UCSD-AML1 (cell line): ENCODE measurements around the gene IQGAP2.
A peak's percentile ranks its signal among the peaks of the same experiment; 100 is the strongest.

Source experiments
- DNase-seq: peaks from one replicate; lab custom pipeline; 2025; ENCODE audit not compliant: unreplicated experiment; lab: John Stamatoyannopoulos, UW

Gene IQGAP2

DNA sequence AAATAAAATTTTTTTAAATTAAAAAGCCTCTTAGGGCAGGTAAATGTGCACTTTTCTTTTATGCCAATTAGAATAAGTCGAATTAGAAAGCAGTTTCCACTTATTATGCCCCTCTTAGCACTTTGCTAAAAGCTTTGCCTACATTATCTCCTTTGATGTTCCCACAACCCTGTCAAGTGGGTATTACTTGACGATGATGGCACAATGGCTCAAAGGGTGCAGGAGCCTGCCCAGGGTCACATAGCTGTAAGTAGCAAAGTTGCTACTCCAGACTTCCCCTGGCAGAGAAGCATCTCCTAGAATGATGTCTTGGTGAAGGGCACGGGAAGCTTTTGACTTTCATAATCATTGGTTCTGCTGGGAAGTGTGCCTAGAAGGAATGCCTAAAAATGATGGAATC, 18.4 kb upstream of the IQGAP2 start:
- DNase-seq, result no peak

DNA sequence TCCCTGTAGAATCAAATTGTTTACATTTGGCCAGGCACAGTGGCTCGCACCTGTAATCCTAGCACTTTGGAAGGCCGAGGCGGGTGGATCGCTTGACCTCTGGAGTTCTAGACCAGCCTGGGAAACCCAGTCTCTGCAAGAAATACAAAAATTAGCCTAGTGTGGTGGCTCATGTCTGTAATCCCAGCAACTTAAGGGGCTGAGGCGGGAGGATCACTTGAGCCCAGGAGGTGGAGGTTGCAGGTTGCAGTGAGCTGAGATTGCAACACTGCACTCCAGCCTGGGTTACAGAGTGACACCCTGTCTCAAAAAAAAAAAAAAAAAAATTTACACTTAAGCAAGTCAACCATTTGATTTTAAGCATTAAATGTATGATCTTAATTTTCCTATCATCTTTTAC, 17.5 kb upstream of the IQGAP2 start:
- no peak for DNase-seq

DNA sequence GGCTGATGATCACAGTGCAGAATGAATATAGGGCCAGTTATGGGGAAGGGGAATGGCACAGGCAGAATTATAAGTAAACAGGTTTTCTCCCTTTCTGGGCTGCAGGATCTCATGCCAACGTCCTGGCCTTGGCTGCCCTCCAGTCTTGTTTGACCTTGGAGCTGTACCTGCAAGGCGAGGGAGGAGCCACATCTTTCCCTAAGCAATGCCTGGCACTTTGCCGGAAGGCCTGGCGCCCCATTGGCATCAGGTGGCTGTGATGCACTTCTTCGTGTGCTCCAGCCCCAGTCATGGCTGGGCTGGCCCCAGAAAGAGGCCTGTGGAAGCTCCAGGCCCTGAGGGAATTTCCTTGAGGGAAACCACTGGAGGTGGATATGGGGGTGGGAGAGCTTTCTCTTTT, 16.7 kb upstream of the IQGAP2 start:
- DNase-seq, result no peak

DNA sequence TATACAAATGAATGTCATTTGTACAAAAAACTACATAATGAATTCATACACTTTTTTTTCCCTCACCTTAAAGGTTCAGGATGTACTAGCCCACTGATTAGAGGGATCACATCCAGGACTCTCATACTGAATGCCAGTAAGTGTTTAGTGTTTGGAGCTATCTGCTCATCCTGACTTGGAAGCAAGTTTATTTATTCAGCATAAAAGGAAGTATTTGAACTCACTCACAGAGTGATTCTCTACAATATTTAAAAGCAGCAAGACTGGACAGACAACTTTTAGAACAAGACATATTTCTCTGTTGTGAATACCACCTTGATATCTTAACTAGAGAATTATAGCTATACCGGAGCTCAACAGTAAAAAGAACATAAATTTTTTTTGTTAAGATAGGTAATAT, 14.8 kb upstream of the IQGAP2 start:
- no peak for DNase-seq

DNA sequence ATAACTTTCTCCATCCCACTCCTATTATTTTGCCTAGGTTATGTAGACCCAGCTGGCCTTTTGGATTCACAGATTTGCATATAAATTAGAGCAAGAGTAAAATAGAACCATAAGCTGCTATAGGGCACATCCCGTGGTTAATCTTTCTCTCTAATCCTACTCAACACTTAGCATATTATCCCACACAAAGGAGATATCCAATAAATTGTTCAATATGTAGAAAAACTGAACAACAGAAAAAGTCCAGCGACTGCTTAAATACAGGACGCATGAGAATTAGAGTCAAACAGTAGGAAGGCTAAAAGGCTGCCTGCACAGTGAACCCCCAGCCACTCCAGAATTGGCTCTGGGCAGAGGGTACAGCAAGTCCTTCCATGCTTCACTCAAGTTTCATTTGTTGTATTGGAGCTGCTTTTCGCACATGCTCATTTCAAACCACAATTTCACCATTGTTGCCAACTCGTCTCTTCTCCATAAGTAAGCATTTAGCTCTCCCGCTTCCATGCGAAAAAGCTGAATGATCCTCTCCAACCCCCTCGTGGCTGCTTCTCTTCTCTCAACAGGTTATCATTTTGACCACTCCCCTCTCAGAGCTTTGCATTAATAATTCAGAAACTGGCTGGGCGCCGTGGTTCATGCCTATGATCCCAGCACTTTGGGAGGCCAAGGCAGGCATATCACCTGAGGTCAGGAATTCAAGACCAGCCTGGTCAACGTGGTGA, 14.1 kb upstream of the IQGAP2 start:
- no peak for DNase-seq

DNA sequence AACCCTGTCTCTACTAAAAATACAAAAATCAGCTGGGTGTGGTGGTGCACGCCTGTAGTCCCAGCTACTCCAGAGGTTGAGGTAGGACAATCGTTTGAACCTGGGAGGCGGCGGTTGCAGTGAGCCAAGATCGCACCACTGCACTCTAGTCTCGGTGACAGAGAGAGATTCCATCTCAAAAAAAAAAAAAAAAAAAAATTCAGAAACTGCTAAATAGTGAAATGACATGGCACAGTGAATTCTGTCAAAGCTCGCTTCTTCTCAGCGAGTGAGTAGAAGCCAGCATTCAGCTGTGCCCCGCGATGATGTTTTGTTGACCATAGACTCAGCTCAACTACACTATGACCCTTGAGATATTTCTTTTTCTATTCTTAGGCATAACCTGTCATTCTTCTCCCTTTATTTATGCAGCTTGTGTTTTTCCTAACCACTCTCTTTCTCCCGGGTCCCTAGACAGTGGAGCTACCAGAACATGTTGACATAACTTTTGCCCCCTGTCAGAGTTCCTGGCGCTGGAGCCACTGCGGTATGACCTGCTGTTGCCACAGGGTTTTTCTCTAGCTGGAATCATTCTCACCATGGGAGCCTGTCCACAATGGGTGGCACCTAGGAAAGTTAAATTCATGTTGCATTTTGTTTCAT, 13.5 kb upstream of the IQGAP2 start:
- DNase-seq, result no peak

DNA sequence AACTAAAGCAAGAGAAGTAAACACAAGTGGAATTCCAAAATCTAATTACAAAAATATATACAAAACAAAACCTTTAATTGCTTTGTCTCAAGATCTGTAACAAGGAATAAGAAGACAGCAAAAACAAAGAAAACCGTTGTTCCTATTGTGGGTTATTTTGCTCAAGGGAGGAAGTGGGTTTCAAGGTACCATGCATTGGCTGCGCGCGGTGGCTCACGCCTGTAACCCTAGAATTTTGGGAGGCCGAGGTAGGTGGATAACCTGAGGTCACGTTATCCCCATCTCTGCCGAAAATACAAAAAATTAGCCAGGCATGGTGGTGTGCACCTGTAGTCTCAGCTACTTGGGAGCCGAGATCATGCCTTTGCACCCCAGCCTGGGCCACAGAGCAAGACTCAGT, 12.1 kb upstream of the IQGAP2 start:
- DNase-seq, result no peak

DNA sequence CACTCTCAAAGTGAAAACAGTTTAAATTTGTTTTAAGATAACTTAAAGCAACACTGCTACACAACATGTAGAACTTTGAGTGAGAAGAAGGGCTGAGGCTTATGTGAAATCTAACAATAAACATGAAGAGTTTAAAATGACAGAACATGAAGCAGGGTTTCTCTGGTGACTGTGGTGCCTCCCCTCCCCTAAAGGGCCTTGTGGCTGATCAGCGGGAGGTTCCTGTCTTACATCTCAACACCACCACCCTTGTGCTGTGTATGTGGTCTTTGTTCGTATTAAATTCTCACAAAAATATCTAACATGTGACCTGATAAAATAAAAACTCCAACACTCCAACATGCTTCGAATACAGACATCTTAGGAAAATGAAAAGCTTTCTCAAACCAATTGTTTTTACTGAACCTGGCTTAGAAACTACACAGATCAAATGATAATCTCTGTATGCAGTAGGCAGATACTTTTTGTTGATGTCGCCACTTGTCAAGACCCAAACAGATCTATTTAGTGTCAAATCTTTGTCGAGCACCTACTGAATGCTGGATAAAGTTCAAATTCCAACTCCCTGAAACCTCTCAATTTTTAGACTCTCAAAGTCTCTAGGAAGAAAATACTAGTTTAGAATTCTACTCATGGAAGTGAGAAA, 9.9 kb upstream of the IQGAP2 start:
- DNase-seq, result no peak

DNA sequence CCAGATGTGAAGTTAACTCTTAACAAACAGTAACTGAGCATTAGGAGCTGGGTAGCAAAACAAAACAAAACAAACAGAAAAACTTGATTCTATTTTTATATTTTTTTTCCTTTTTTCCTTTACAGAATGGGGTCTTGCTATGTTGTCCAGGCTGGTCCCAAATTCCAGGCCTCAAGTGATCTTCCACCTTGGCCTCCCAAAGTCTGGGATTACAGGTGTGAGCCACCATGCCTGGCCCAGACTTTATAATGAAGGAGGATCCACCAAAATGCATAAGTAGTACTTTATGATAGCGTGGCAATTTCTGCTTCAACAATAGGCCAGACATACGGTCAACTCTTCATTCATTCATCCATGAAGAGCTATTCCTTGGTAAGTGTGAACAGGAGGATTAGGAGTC, 5.9 kb upstream of the IQGAP2 start:
- DNase-seq, result no peak

DNA sequence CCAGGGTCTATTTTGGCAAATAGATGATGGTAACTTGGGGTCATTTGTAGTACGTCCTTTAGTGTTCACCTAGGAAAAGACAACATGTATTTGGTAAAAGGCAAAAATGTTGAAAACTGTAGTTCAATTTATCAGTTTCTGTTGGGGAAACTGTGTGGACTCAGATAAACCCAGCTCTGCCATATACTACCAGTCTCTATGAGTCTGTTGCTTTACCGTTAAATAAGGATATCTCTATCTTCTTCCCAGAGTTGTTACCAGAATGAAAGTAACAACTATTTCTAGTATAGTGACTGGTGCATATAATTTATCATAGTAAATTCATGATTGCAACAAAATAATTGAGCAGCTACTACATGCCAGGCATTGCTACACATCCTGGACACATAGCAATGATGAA, 3.8 kb upstream of the IQGAP2 start:
- no peak for DNase-seq

DNA sequence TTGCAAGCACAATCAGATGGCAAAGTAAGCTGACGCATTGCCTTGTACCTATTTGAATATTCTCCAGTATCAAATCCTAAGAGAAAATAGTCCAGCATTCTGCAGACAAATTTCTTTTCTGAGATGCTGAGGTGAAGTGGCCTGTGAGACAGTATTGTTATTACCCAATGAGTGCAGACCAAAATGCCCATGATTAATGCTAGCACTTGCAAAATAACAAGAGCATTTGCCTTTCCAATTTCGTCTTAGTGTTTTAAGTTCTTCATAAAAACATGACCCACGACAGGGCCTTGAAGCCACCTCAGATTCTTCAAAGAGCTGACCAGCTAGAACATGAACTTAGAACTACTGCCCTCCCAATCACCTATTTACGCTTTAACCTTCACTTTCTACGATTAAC, 2.6 kb upstream of the IQGAP2 start:
- no peak for DNase-seq

DNA sequence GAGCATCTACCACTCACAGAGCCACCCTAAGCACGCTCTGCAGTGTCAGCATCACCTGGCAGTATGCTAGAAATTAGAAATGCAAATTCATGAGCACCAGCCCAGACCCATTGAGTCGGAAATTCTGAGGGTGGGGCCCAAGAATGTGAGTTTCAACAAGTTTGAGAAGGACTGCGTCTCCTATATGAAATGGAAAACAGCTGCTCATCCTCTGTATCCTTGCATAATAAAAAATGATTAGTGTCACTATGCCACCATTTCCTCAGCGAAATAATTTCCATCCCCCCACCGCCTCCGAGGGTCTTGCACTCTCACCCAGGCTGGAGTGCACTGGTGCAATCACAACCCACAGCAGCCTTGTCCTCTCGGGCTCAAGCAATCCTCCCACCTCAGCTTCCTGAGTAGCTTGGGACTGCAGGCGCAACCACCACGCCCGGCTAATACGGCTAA, 1.3 kb upstream of the IQGAP2 start:
- peak; percentile 57 for DNase-seq

DNA sequence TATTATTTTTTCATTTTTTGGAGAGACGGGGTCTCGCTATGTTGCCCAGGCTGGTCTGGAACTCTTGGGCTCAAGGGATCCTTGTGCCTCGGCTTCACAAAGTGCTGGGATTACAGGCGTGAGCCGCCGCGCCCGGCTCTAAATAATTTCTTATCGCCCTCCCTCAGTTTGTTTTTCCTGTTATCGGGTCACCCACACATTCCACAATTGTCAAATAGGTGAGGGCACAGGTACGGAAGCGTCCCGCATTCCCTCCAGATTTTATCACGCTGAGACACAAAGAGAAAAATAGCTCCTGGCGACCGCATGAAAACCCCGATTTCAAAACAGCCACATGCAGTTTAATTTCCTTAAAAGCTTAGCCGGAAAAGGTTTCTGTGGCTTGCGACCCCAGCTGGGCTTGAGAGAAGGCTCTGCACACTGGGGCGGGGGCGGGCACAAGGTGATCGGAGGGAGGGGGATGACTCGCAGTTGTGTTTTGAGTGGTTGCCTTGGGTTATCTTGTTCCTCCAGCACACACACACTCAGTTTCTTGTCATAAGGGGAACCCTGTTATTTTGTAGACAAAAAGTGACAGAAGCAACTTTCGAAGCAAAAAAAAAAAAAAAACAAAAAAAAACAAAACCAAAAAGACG, 717 bp upstream of the IQGAP2 start:
- peak; percentile 85 for DNase-seq

DNA sequence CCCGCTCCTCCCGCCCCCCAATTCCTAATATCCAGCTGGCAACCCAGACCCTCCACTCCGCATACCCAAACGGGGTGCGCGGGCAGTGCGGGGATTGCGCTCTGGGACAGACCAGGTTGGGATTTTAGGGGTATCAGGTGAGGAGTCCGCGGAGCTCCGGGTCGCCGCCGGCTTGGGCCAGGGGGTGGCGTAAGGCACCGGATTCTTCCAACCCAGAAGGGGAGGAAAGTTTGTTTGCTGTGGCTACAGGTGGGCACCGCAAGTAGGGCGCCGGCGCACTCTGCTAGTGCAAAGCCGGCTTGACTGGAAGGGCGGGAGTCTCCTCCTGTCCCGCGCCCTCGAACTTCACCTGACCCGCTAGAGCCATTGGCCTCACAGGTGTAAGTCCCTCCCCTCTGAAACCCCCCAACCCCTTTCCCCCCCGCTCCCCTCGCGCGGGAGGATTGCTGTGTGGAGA, 709 bp downstream of the IQGAP2 start:
- DNase-seq, result peak; percentile 71

DNA sequence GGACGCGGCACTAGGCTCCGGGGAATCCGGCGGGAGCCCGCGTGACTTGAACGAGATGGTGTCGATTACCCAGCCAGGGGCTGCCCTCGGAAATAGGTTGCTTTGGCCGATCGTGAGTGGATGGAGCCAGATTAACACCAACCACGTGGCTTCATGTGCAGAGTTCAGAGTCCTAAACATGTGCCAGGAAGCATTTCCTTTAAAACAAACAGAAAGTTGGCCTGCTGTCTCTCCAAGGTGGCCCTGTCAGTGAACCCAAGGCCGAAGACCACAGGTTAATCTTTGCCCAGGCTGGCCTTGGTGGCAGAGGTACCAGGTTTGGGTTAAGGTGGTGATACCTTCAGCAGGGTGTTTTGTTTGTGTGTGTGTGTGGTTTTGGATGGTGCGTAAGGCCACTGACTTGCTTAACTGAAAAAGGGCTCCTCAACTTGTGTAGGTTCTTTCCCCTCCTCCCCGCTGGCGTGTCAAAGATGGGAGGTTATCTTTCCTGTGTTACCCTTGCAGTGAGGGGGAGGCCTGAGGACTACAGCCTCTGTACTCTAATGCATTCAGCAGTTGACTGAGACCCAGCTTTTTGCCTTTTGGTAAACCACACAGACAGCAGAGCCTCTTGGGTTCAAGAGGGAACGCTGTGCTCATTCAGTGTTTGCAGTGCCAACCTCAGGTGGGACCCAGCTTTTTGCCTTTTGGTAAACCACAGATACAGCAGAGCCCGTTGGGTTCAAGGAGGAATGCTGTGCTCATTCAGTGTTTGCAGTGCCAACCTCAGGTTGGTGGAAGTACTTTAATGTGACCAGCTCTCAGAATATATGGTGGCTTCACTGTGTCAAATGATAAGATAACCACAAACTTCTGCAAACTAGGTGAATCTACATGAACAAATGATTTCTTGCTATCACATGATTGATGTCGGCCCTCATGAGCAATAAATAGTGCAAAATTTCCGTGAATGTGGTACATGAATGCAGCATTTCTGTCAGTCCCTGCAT, 1.4 kb downstream of the IQGAP2 start:
- peak; percentile 71 for DNase-seq

DNA sequence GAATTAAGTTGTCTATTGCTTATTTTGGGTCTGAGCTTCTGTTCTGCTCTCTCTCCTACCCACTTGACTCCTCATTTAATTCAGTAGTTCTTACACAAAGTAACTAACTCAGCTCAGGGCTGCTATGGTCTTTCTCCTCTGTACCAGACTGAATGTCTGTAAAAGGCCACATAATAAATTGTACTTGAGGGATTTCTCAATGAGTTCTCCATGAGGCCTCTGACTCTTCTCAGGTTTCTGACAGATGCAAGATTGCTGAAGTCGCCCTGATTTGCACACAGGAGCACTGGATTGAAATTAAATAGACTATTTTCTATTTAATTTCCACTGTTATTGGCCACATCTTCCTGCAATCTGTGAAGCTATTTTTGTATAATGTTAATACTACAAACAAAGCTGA, 2.9 kb downstream of the IQGAP2 start:
- no peak for DNase-seq

DNA sequence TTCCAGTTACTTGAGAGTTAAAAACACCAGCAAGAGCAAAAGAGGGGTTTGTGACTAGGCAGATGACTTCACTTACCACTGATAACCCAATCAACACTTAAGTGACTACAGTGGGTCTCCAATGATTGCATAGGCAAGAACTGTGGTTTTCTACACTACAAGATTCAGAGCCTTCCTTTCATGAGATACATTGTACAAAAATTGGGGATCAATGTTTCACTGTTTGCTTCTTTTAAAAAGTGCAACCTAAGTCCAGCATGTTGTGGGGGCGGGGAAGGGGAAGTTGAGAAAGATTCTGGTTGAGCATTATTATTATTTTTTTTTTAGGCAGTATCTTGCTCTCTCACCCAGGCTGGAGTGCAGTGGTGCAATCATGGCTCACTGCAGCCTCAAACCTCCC, 3.6 kb downstream of the IQGAP2 start:
- DNase-seq, result no peak

DNA sequence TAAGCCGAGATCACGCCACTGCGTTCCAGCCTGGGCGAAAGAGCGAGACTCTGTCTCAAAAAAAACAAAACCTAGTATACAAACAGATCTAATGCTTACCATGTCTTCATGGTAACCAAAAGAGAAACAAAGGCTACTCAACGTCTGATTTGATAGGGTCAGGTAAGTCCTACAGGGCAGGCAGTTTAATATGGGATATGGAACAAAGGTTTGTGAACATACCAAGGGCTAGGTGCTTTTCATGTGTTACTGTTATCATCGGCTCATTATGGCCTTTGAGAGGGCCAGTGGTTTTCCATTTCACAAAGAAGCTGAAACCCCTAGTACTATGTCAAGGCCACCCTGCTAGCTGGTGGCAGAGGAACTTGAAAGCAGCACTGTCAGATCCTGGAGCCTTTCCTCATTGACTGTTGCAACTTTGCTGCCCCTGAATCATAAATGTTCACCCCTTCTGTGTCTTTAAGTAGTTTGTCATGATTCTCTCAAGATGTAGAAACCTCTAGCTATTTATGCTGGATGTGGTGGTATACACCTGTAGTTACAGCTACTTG, 5.1 kb downstream of the IQGAP2 start:
- no peak for DNase-seq

DNA sequence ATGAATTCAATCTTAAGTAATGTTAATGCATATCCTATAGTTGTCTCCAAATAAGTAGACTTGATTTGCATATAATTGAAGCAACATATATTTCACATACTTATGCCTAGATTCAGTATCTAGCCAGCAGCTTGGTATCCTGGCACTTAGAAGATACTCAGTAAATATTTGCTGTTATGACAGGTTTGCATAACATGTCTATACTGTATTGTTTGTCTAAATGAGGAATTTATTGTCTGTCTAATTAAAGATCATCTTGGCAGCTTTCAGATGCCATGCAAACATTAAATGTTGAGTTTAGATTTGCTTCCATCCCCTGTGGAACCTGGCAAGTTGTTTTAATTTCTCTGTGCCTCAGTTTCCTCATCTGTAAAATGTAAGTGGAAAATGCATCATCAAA, 9.4 kb downstream of the IQGAP2 start:
- no peak for DNase-seq

DNA sequence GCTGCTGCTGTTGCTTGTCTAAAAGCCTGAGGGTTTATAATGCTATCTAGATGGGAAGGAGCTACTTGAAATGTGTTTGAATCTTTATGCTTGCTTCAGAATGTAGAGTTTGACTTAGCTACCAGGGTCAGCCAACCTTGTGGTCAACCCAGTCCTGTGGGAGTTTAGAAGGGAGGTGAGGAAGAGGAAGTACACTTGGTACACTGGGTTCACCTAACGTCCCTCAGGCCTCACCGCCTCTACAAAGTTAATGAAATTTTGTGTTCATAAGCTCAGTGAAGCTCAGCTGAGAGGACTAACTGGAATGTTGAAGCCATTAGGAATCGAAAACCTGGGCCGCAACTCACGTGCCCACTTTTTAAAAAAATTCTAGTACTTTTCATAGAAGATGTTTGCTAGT, 10.7 kb downstream of the IQGAP2 start:
- DNase-seq, result peak; percentile 20
